Muscle of leg (tissue), 11 donors: Measurements from ENCODE around the gene ASIC4. TPM values are rescaled to one million over a fixed set of nuclear protein-coding genes. Genes with fewer than 3 reads are reported as not detected.

ENCODE experiments used
- DNase-seq: peaks from one replicate; pipeline ENCODE4 v3.0.0; 2013
- H3K27ac ChIP-seq: one replicate; pipeline ENCODE4 v1.5.1; 2013; ENCODE audit warnings: mild to moderate bottlenecking, low read length, control low read depth
- H3K27me3 ChIP-seq: one replicate; pipeline ENCODE4 v1.6.1; 2013; ENCODE audit warnings: low read length; ENCODE audit not compliant: control insufficient read depth, insufficient read depth
- H3K36me3 ChIP-seq: one replicate; pipeline ENCODE4 v1.6.1; 2013; ENCODE audit warnings: low read length; ENCODE audit not compliant: control insufficient read depth, insufficient read depth
- H3K4me1 ChIP-seq: one replicate; pipeline ENCODE4 v1.6.1; 2013; ENCODE audit warnings: low read length; ENCODE audit not compliant: control insufficient read depth, insufficient read depth
- H3K4me3 ChIP-seq: one replicate; pipeline ENCODE4 v1.5.1; 2013; ENCODE audit warnings: low read length, control low read depth
- H3K9me3 ChIP-seq: replicated peaks from 2 replicates; pipeline ENCODE4 v1.6.1; 2013; ENCODE audit warnings: low read depth, low read length; ENCODE audit not compliant: control insufficient read depth
- WGBS: methylation state at CpG from one replicate; pipeline ENCODE4 v1.1.5; 2013; ENCODE audit warnings: missing lambda C conversion rate; ENCODE audit not compliant: insufficient coverage; 5-methylcytosine and 5-hydroxymethylcytosine counted together
- polyA plus RNA-seq, 8 donors: library from polyadenylated mRNA; unstranded; fragments of 120-200 nt; gene quantifications; one replicate each; pipeline versions ENCODE4 v1.2.1 to v1.2.3, GENCODE V29; 2013; ENCODE audit warnings: inconsistent platforms in 1 of 8, low replicate concordance in 1 of 8; ENCODE audit not compliant: insufficient read length in 8 of 8, insufficient read depth in 1 of 8
- total RNA-seq: library from RNA; stranded (reverse); fragments of 120-200 nt; gene quantifications from one replicate; pipeline ENCODE4 v1.2.4, GENCODE V29; 2013

The ASIC4 gene
- total and polyA plus RNA-seq, 9 donors = 0.12 to 0.51 (median 0.35) TPM

- WGBS = 64% methylated on average over 18 of the region's 24 CpGs
- Histone ChIP-seq H3K4me3 (no peak overlapping the region), H3K27me3 (no peaks in the 10 kb centered on the region), H3K4me1 (peaks cover 26% of the 10 kb centered on the region), H3K27ac (no peak overlapping the region), H3K36me3 (peaks cover 80% of the 10 kb centered on the region), H3K9me3 (no peaks in the 10 kb centered on the region)
- DNase-seq = no peak
Measured at GRCh38 chr2:219561179-219562048, 47.1 kb downstream of the ASIC4 start.

GRCh38 chr2:219562049-219563020, 48.1 kb downstream of the ASIC4 start:
- WGBS = 71% methylated on average over 31 of the region's 35 CpGs
- Histone ChIP-seq H3K36me3 (peaks cover 81% of the 10 kb centered on the region), H3K27ac (no peak overlapping the region), H3K4me3 (no peak overlapping the region), H3K4me1 (peaks cover 26% of the 10 kb centered on the region), H3K9me3 (no peaks in the 10 kb centered on the region), H3K27me3 (no peaks in the 10 kb centered on the region)
- DNase-seq = no peak

DNA sequence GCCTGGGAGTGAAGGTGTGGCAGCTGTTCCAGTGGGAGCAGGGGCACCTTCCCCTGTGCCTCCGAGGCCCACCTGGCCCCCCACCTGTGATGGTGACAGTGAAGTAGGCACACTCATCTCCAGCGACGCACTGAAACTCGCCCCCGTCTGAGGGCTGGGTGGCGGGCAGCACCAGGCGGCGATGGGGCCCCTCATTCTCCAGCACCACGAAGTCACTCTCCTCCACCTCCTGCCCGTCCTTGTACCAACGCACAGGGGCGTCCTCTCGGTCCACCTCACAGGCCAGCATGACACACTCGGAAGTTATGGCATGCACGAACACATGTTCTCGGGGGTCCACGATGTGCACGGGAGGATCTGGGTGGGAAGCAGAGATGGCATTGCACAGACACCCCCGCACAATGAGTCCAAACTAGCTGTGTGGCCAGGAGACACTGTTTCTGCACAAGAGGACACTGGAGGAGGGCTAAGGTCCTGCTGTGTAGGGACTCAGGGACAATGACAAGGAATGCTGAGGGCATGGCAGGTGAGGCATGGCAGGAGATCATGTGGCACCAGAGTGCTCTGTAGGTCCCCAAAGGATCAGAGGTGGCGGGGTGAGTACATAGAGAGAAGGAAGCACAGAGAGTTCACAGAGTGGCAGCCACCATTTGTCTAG, 49.1 kb downstream of the ASIC4 start:
- H3K9me3 ChIP-seq = no peaks in the 10 kb centered on the region
- H3K36me3 ChIP-seq = peaks cover 85% of the 10 kb centered on the region
- peaks cover 26% of the 10 kb centered on the region for H3K4me1 ChIP-seq
- no peak for DNase-seq
- H3K27me3 ChIP-seq = no peaks in the 10 kb centered on the region
- 85% methylated on average over 13 of the region's 20 CpGs for WGBS
- H3K27ac ChIP-seq = no peak overlapping the region
- H3K4me3 ChIP-seq = no peak overlapping the region

- WGBS = 78% methylated on average over 12 of the region's 21 CpGs
- H3K4me1 ChIP-seq = peaks cover 34% of the 10 kb centered on the region
- H3K36me3 ChIP-seq = peaks cover 85% of the 10 kb centered on the region
- no peaks in the 10 kb centered on the region for H3K9me3 ChIP-seq
- no peak overlapping the region for H3K4me3 ChIP-seq
- peak; percentile 2 for DNase-seq
- H3K27me3 ChIP-seq = peaks cover 2% of the 10 kb centered on the region
- no peak overlapping the region for H3K27ac ChIP-seq
Measured at GRCh38 chr2:219565130-219566080, 51.1 kb downstream of the ASIC4 start.

DNA sequence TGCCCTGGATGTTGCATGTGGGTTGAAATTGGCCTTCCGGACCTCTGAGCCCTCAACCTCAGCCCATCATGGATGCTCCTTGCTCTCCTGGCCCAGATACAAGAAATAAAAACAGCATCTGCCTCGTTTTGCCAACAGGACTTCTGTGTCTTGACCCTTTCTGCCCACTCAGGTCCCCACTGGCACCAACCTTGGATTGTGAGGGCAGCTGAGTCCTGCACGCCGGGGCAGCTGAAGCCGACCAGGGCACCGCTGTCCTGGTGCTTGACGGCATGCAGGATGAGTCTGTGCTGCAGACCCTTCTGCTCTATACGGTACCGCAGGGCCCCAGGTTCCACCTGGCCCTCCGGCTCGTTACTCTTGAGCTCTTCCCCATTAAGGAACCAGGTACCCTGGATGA, 52.4 kb downstream of the ASIC4 start:
- no peak overlapping the region for H3K27ac ChIP-seq
- WGBS = 85% methylated on average over 9 of the region's 11 CpGs
- peaks cover 3% of the 10 kb centered on the region for H3K27me3 ChIP-seq
- H3K36me3 ChIP-seq = peaks cover 78% of the 10 kb centered on the region
- H3K4me3 ChIP-seq = no peak overlapping the region
- peak; percentile 1 for DNase-seq
- no peaks in the 10 kb centered on the region for H3K9me3 ChIP-seq
- peaks cover 32% of the 10 kb centered on the region for H3K4me1 ChIP-seq

GRCh38 chr2:219567131-219567530, 52.8 kb downstream of the ASIC4 start:
- Histone ChIP-seq H3K36me3 (peaks cover 73% of the 10 kb centered on the region), H3K27me3 (peaks cover 4% of the 10 kb centered on the region), H3K9me3 (no peaks in the 10 kb centered on the region), H3K27ac (no peak overlapping the region), H3K4me3 (no peak overlapping the region), H3K4me1 (peaks cover 32% of the 10 kb centered on the region)
- DNase-seq = no peak
- WGBS = 91% methylated on average over 18 of the region's 18 CpGs

DNA sequence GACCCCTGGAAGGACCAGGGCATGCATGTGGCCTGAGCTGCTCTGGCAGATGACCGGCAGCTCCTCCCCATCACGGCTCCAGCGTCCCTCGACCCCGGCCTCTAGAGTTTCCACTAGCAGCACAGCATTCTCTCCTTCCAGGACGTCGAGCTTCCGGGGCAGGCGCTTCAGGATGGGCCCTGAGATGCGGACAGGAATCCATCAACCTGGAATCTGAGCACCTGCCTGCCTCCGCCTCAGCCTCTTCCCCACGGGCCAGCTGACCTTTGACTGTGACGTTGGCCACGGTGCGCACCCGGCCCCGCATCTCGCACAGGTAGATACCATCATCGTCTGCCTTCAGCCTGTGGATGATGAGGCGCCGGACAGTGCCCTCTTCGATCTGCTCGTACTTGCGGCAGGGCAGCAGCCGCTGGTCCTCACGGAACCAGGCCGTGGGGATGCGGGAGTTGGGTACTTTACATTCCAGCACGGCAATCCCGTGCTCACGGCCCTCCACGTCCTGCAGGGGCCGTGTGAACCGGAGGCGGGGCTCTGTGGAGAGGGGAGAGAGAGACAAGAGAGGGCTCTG, 53.6 kb downstream of the ASIC4 start:
- Histone ChIP-seq H3K27ac (no peak overlapping the region), H3K36me3 (peaks cover 66% of the 10 kb centered on the region), H3K9me3 (no peaks in the 10 kb centered on the region), H3K4me3 (no peak overlapping the region), H3K4me1 (peaks cover 28% of the 10 kb centered on the region), H3K27me3 (peaks cover 9% of the 10 kb centered on the region)
- DNase-seq = peak; percentile 2
- WGBS = 80% methylated on average over 35 of the region's 35 CpGs

GRCh38 chr2:219569041-219569440, 54.8 kb downstream of the ASIC4 start:
- Histone ChIP-seq H3K27me3 (peaks cover 11% of the 10 kb centered on the region), H3K4me3 (no peak overlapping the region), H3K27ac (no peak overlapping the region), H3K36me3 (peaks cover 54% of the 10 kb centered on the region), H3K9me3 (no peaks in the 10 kb centered on the region), H3K4me1 (peaks cover 23% of the 10 kb centered on the region)
- 85% methylated on average over 3 of the region's 6 CpGs for WGBS
- DNase-seq = peak; percentile 1

GRCh38 chr2:219569635-219570034, 55.4 kb downstream of the ASIC4 start:
- Histone ChIP-seq H3K9me3 (no peaks in the 10 kb centered on the region), H3K27me3 (peaks cover 11% of the 10 kb centered on the region), H3K4me3 (peak overlapping the region; percentile 72), H3K4me1 (peaks cover 27% of the 10 kb centered on the region), H3K36me3 (peaks cover 48% of the 10 kb centered on the region), H3K27ac (no peak overlapping the region)
- 86% methylated on average over 3 of the region's 6 CpGs for WGBS
- DNase-seq = peak; percentile 3
